Activated CD4-positive, alpha-beta T cell treated with anti-CD3 and anti-CD28 coated beads, Interleukin-2, amount 50 U/mL, for 1 hour (primary cell): ENCODE data around the gene GBP4.
"Not testable (repeated sequence)": the region's sequence is repeated elsewhere in the genome, so short reads cannot be mapped to it uniquely, and the experiment has no call there.

Experiments
- DNase-seq: peaks from one replicate; pipeline ENCODE4 v3.0.0-alpha.2; 2020

Gene GBP4

DNA sequence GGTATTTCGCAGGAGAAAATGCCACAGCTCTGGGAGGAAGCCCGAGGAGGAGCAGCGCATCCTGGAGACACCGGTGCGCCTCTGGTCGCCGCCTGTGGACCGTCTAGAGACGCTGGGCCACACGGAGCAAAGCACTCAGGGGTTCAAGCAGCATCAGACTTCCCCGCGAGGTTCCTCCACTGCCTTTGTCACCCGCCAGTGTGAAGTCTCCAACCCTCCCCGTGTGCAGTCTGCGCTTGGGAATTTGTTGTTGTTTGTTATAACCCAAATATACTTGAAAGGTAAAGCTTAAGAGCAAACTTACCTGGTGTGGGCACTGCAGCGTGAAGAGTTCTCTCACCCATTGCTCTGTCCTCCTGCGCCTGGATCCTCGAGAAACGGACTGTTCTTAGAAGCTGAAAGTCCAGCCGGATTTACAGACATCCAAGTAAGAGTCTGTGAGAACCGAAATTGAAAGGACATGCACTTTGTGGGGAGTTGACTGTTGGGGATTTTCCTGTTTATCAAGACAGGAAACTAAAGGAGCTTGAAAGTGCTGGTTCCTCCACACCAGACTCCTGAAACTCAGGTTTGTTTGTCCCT lies at the start of gene GBP4:
Gene GBP4, minus strand, starts transcription at position 452 of the 582 bp plus-strand sequence. Its CDS starts 108 bp downstream, at position 344.
- peak; percentile 38 for DNase-seq

GRCh38 chr1:89243046-89243445 lies 44.3 kb upstream of the GBP4 start:
- DNase-seq: no peak

GRCh38 chr1:89221341-89221740 lies 22.6 kb upstream of the GBP4 start:
- DNase-seq: no peak

GRCh38 chr1:89219851-89220250 lies 21.1 kb upstream of the GBP4 start:
- not testable (repeated sequence) for DNase-seq

DNA sequence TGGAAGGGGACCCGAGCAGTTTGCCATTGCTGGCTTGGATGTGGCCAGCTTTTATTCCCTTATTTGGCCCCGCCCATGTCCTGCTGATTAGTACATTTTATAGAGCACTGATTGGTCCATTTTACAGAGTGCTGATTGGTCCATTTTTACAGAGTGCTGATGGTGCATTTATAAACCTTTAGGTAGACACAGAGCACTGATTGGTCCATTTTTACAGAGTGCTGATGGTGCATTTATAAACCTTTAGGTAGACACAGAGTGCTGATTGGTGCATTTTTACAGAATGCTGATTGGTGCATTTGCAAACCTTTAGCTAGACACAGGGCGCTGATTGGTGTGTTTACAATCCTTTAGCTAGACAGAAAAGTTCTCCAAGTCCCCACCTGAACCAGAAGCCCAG lies 20.2 kb upstream of the GBP4 start:
- not testable (repeated sequence) for DNase-seq

GRCh38 chr1:89213347-89213746 lies 14.6 kb upstream of the GBP4 start:
- no peak for DNase-seq

GRCh38 chr1:89211035-89211634 lies 12.4 kb upstream of the GBP4 start:
- no peak for DNase-seq

DNA sequence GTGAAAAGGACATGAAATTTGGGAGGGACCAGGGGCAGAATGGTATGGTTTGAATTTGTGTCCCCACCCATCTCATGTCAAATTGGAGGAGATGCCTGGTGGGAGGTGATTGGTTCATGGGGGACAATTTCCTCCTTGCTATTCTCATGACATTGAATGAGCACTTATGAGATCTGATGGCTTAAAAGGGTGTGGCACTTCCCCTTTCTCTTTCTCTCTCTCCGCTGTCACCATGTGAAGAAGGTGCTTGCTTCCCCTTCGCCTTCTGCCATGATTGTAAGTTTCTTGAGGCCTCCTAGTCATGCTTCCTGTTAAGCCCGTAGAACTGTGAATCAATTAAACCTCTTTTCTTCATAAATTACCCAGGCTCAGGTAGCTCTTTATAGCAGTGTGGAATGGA lies 7.6 kb upstream of the GBP4 start:
- DNase-seq: no peak

DNA sequence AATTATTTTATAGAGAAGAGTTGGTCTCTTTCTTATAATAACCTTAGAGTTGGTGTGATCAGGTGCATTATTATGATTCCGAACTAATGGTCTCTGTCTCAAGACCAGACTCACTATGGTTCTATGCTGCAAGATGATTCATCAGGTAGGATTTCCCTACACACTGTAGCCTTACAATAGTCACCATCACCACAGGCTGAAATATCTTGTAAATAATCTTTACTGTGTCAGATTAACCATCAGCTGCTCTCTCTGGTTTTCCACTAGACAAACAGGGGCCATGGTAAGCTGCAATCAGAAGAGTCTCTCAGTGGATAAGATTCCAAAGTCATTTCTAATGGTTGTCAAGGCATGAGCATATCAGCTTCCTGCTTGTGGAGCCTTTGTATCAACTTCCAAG lies 4.4 kb upstream of the GBP4 start:
- no peak for DNase-seq

- no peak for DNase-seq
Measured at GRCh38 chr1:89201106-89201794, 2.5 kb upstream of the GBP4 start.

- no peak for DNase-seq
Measured at GRCh38 chr1:89200663-89201062, 1.9 kb upstream of the GBP4 start.

DNA sequence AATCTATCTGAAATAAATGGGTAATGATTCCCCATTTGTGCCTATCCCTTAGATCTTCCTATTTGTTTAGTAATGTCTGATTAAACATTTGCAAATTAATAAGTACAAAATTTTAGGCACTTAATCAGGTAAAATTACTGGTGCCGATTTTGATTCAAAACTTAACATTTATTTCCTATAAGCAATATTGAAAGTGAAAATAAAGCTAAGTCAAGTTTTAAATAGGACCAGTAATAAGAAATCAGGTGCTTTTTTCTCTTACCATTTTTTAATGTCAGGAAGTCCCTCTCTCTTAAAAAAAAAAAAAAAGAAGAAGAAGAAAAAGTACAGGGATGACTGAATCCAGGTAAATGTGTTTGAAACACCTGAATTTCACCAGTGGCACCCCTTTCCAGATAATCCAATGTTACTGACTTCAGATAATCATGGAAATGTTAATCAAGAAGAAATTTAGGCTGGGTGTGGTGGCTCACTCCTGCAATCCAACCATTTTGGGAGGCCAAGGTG lies 836 bp upstream of the GBP4 start:
- DNase-seq: no peak

DNA sequence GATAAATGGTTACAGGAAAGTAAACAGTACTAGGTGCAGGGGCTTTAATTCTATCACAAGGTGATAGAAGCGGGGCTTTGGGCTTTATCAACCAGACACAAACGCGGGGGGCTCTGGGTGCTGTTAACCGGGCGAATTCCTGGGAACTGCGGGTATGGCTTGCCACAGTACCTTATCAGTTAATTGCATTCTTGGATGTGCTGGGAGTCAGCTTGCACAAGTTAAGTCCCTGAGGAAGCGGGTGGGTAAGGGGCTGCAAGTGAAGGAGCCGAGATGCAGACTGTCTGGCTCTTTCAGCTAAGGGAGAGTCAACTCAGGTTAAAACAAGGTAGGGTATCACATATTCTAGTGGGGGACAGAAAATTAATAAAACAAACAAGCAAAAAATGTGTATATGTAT lies 661 bp downstream of the GBP4 start:
- no peak for DNase-seq

GRCh38 chr1:89195476-89195875 lies 3.3 kb downstream of the GBP4 start:
- no peak for DNase-seq

DNA sequence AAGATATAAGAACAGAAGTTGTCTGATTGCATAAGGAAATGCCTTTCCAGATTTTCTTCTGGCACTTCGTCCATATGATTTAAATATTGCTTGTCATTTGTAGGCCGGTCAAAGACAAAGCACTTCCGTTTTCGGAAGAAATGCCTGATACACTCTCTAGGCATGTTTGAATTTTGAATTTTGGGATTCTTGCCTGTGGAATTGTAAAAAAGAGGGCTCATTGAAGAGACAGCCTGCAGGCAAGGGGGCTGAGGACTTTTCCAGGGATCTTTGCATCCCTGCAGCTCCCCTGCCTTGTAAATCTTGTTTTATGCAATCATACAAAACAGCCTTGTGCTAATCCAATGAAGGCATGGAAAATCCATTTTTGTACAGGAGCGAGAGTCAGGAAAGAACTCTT lies 7.4 kb downstream of the GBP4 start:
- no peak for DNase-seq

GRCh38 chr1:89190017-89190416 lies 8.7 kb downstream of the GBP4 start:
- DNase-seq: no peak

- DNase-seq: no peak
Measured at GRCh38 chr1:89179343-89179742, 19.4 kb downstream of the GBP4 start.

GRCh38 chr1:89176971-89177370 lies 21.8 kb downstream of the GBP4 start:
- DNase-seq: no peak

DNA sequence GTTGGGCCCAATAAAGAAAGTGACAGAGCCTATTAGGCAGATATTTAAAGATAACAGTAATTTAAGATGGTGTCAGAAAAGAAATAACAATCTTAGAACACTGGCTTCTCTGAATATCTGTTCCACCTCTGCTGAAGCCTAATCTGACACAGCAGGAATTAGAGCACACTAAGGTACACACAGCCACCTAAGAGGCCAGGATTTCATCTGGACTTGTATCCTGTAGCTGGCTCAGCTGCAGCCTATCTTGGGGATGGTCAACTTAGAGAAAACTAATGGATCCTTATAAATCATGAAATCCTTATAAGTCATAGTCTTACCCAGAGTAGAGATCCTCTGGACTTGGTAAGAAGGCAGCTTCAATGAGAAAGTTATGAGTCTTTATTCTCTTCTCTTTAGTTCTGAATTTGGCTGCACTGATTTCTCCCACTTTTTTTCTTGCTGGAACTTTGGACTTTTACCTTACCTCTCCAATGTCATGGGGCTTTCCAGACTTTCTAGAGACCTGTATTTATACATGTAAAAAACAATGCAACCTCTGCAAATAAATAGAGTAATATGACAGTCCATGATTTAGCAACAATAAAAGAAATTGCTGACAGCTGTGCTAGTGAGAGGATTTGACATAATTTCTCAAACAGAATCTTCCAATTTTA lies 23.0 kb downstream of the GBP4 start, which contains the start of gene GBP7:
Gene GBP7, minus strand, starts transcription at position 403 of the 656 bp plus-strand sequence. CDS start 4,068 bp downstream, outside the sequence.
- DNase-seq: no peak

GRCh38 chr1:89174491-89174890 lies 24.3 kb downstream of the GBP4 start:
- DNase-seq: no peak

DNA sequence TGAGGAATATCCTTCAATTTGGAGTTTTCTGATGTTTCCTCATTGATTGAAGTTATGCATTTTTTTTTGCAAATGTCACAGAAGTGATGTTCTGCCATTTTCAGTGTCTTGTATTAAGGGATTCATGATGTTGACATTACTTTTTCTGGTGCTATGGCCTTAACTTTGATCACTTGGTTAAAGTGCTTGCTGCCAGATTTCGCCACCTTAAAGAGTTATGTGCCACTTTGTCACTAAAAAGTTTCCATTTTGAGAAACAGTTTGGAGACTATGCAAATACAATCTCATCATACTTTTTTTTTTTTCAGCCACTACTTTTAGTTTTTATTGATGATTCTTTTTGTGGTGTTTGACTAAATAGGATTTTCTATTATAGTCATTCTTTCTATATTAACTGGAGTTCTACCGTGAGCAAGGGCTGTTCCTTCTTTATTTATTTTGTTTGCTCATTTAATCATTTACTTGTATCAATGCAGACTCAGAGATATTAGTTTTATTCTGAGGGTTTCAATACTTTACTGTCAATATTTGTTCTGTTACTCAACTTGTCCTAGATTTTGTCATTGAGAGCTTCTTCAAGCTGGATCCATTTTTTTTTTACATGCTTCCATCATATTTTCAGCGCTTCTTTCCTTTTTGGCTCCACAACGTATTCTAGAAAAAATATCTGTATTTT lies 26.1 kb downstream of the GBP4 start:
- DNase-seq: no peak

- DNase-seq: no peak
Measured at GRCh38 chr1:89171067-89171438, 27.7 kb downstream of the GBP4 start.
